NCI-H748 treated with DMSO at 0.1 percent for 48 hours (cell line): ENCODE measurements around the gene COLEC11.
"Not testable (repeated sequence)": the region's sequence is repeated elsewhere in the genome, so short reads cannot be mapped to it uniquely, and the experiment has no call there.

Experiments
- DNase-seq: peaks from one replicate; lab custom pipeline; 2025; lab: John Stamatoyannopoulos, UW

COLEC11 gene

DNA sequence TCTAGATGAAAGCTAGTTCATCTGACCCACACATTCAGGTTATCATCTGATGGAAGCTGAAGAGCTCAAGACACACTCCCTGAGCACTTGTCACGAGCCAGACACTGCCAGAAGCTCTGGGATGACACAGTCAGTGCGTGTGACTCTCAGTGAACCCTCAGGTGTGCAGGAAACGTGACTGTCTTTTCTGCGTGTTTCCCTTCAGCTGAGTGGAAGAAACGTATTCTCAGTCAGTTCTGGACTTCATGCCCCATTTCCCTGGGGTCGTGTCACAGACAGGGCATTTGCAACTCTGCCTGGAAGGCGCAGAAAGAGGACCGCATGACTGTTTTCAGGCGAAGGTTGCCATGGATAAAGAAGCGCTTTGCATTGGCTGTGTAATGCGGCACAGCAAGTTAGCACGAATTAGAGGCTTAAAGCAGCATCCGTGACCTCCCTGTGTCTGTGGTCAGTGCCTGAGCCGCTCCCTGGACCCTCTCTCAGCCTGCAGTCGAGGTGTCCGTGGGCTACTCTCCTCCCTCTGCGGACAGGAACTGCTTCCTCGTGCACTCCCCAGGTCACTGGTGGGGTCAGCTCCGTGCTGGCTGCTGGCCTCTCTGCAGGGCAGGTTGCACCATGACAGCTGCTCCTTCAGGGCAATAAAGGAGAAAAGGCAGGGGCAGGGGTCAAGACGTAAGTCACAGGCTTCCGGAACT, 59.8 kb downstream of the COLEC11 start:
- DNase-seq, result no peak

DNA sequence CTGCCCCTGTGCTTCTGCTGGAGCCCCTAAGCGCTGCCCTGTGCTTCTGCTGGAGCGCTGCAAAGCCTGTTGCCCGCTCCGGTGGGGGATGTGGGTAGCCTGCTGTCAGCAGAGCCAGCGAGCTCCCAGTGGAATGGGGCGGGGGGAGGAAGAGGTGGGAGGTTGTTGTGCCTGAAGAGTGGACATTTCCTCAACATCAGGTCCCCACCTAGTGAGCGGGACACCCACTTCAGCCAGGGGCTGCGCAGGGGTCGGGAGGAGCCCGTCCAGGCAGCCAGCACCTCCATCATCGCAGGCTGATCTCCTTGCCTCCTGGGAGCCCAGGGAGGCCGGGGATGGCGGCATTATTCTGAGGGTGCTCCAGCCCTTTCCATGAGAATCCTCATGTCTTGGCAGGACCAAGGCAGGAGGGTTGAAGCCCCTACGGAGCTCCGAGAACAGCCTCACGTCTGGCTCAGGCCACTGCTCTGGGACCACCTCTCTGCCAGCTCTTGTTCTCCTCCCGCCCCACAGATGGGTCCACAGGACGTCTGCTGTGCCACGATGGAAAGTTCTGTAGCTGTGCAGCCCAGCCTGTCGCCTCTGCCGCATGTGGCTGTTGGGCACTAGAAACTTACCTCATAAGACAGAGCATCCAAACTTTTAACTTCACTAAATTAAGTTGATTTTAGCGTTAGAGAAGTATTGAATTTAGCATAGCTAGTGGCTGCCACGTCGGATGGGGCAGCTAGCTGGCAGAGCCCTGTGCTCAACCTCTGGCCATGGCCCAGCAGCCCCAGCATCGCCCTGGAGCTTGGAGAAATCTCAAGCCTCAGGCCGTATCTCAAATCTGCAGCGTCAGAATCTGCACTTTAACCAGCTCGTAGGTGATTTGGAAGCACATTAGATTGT, 61.2 kb downstream of the COLEC11 start:
- no peak for DNase-seq

DNA sequence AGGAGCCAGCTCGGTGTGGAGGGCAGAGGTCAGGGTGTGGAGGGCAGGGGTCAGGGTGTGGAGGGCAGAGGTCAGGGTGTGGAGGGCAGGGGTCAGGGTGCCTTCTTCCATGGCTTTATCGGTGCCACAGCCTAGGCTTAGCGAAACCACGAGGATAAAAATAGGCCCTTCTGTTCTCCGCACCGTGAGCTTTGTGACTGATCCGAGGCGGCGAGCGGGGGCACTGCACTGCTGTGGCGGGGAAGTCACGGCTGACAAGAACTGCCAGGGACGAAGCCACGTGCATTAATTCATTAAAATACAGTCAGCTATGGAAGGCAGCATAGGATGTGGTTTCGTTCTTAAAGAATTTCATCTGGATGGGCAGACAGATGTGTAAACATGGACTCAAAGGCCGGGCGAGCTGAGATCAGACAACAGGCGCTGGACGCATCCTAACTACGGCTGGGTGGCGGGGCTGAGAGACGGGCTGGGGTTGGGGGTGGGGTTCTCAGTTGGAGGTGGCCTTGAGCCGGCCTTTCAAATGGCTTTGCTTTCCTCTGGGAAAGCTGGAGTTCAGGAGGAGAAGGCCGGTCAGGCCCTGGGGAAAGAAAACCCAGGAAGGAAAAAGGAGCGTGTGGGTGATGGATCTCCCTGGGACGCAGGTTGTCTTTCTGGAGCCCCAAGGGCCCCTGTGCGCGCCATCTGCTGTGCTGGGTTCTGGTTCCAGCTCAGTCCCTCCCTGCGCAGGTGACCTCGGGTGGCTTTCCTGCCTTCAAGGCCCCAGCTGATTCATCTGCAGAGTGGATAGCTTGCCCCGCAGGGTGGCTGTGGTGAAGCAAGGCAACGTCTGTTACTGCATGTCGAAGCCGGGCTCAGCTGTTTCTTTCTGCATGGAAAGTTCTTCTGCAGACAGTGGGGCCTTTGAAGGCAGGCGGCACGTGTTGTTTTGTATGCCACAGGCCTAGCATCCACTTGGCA, 62.1 kb downstream of the COLEC11 start:
- no peak for DNase-seq

DNA sequence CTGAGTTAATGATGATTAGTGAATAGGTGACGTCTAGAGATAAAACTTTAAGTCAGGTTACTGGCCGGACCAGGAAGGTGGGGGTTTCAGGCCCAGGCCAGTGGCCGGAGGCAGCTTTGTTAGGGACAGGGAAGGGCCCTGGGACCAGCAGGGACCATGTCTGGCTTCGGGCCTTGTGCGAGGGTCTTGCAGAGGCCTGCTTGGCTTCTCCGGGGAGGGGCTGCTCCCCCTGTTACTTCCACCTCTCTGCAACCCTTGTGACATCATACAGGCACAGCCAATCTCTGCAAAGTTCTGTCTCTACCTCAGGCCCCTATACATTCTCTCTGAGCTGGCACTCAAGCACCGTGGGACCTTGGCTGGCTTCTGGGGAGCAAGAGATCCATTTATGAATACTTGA, 63.0 kb downstream of the COLEC11 start, which contains the start of gene ALLC:
Gene ALLC, plus strand, starts transcription at position 320 of the 400 bp plus-strand sequence. CDS start 12,958 bp downstream, outside the sequence.
- no peak for DNase-seq

DNA sequence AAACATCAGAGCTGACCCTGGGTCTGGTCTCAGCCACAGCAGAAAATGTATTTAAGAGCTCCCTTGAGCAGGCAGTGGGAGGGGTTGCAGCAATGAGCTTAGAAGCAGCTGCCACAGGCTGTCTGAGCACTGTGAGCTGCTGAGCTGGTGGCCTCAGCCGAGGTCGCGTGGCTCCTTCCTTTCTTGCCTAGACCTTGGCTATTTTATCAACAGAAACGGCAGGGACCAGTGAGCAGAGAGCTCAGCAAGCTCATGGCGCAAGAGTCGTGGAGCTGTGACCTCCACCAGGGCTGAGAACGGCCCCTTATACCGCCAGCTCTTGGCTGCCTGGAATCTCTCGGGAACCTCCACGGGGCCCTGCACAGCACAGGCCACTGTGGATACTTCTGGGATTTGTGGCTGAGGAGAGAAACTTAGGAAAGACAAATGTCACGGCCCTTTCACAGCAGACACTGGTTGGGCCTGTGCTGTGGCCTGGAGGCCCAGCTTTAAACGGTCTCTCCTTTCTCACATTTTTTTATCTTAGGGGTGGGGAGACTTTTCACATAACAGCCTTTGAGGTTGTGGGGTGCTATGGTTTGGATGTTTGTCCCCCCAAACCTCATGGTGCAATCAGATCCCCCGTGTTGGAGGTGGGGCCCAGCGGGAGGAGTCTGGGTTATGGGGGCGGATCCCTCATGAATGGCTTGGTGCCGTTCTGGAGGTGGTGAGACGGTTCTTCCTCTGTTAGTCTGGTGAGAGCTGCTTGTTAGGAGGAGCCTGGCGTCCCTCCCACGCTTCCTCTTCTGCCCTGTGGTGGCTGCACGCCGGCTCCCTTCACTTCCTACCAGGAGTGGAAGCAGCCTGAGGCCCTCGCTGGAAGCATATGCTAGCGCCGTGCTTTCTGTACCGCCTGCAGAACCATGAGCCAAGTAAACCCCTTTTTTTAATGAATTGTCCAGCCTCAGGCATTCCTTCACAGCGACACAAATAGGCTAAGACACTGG, 64.8 kb downstream of the COLEC11 start:
- DNase-seq, result no peak

DNA sequence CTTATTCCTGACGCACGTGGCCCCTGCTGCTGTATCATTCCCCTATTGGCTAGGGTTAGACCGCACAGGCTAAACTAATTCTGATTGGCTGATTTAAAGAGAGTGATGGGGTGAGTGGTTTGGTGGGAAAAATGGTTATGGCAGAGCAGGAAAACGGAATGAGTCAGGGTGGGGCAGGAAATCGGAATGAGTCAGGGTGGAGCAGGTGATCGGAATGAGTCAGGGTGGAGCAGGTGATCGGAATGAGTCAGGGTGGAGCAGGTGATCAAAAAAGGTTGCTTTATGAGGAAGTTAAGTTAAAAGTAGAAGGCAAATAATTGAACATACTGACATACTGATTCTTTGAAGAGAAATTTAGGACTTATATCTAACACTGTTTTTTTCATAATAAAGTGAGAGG, 65.7 kb downstream of the COLEC11 start:
- not testable (repeated sequence) for DNase-seq

DNA sequence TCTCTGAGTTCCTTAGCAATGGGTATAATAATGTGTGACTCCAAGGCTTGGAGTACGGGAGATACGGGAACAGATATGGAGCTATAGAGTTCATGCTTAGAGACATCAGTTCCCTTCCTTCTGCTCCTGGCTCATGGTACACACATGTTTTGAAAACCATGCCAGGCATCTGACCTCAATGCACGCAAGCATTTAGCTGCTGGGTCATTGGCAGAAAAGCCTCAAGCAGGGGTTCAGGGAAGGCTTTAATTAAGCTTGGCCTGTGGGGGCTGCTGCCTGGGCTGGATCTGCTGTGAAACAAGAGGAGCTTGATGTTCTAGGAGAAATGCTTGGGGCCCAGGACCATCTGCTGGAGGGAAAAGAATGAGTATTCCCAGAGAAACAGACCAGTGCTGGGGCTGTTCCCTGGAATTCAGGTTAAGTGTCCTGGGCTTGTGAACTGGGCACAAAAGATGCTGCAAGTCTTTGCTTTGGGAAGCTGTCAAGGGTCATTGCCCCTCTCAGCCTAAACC, 66.3 kb downstream of the COLEC11 start:
- DNase-seq, result no peak

DNA sequence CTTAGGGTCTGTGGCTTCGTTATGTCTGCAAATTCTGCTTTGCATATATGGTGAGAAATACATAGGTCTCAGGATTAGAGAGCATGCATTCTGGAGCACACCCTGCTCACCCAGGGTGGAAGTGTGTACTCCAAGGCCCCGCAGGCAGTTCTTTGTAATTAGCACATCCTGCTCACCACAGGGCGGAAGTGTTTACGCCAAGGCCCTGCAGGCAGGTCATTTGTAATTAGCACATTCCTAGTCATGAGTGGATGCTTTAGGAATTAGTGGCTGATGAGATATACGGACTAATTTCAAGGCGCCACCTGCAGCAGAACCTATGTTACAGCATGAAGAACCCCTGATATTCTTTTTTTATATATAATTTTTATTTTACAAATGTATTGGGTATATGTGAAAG, 67.3 kb downstream of the COLEC11 start:
- no peak for DNase-seq

DNA sequence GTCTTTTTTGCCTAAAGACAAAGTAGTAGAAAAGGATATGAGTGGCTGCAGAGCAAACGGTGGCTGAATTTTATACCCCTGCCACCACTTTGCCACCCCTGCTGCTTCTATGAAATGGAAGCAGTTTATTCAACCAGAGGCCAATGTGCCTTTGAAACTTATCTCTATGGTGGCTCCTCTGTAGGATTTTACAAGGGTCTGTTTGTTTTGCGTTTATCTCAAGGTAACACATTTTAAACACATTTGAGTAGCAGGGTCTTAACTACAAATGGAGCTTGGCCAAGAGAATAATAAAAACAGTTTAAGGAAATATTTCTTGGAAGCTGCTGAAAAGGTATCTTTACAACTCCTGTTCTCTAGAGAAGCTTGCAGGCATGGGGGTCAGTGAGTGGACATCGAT, 69.2 kb downstream of the COLEC11 start:
- no peak for DNase-seq

DNA sequence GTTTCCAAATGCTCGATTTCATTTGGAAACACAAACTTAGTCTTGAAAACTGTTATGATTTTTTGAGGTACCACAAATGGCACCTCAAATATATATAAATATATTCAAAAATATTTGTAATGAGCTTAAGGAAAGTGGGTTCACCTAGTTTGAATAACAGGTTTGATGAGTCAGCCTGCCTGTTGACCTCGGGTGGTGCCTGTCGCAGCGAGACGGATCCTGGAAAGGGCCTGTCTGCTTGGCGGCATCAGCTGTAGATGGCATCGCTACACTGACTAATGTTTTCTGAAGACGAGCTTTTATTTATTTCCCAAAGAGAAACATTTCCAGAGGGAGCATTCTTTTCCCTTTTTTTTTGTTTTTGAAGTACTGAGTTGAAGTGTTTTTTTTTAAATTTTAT, 70.0 kb downstream of the COLEC11 start:
- no peak for DNase-seq

DNA sequence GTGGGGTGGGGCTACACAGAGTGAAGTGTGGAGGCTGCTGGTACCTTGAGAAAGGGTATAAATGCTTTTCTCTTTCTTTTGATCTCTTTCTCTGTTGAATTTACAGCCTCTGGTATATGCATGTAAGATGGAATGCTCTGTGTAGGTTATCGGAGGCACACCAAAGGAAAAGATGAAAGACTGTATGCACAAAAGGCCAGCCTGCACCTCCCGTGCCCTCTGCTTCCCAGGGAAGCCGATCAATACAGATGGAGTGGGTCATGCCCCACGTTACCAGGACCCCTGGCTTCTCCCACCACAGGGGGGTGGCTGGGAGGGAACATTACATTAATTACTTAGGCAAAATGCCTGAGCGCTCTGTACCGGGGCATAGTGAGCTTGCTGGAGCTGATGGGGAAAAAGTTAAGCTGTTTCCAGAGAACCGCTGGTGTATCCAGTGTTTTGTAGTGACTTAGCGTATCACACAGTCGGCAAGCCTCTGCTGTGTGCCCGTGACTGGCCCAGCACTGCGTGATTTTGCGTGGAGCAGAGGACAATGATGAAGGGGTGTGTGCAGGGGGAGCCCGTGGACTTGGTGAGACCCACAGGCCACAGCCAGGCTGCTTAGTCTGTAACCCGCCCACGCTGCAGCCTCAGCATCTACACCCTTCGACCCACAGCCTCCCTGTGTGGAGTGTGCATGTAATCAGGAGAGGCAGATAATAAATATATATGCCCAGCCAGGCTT, 71.1 kb downstream of the COLEC11 start:
- DNase-seq, result no peak

DNA sequence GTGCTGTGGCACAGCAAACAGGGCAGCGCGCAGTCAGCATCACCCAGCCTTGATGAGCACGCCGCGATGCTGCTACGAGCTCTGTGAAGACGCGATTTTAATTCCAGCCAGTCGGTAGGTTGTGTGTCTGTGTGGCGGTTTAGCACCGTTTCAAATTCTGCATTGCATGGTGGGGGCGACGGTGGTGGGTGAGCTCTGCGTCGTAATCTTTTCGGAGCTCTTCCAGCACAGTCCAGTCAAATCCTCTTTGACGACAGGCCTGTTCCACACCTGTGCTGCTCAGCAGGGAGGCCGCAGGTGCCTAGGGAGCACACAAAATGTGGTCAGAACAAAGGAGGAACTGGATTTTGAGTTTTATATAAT, 71.7 kb downstream of the COLEC11 start:
- DNase-seq, result no peak

DNA sequence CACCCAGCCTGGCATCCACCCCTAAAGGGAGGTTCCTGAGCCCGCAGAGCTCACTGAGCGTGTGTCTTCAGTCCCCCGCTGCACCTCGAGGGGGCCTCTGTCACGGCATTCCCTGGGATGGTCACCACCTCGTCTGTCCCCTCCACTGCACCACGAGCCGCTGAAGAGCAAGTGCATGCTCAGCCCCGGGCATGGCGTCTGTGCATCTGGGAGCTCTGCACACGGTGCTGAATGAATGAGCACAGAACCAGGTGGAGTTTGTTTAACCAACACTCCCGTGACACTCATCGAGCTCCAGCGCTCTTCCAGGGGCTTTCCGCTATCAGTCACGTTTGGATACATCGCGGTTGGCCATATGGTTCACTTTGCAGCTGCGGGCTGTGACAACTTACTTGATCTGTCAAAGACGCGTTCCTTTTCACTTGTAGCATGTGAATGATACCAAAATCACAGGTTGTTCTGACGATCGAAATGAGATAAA, 72.3 kb downstream of the COLEC11 start:
- DNase-seq, result no peak

DNA sequence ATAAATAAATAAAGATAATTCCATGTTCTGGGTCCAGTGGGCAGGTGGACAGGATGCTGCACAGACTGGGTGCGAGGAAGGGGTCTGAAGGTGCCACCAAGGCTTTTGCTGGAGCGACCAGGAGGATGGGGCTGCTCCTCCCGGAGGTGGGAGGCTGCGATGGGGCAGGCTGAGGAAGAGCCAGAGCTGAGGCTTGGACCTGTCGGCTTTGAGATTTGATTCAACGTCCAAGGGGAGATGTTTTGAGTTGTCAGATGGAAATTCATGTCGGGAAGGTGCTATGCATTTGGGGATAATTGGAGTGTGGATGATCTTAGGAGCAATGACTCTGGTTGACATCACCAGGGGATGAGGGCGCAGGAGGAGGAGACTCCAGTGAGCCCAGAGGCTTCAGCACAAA, 74.7 kb downstream of the COLEC11 start:
- no peak for DNase-seq

DNA sequence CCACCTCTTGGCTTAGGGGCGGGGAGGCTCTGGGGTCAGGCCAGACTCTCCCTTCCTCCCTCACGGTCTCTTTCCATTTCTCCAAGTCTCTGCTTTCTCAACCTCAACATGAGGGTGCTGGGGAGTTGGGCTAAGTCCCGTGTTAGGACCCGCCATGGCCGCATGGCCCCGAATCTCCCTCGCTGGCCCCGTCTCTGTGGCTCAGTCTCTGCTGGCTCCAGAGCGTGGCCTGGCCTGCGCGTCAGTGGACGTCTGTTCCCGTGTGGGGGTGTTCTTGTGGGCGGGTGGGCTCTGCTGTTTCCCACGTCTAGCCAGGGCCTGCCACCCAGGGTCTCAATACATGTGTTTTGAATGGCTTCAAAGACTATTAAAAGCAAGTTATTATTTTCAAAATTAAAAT, 75.5 kb downstream of the COLEC11 start:
- DNase-seq, result no peak

DNA sequence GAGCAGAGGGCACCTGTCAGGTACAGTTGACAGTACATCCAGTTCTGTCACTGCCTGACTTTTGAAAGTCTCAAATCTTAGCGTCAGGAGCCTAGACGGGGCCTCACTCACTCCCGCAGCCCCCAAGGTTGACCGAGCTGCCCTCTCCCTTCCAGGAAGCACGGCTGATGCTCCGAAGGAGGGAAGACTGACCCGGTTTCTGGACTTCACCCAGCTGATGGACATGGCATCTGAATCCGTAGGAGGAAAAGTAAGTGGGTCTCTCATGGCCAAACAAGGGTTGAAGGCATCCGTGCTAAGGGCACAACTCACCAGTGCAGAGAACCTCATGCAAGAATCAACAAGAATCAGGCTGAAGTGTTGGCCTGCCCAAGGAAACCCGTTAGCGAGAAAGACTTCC, 76.0 kb downstream of the COLEC11 start:
- no peak for DNase-seq

DNA sequence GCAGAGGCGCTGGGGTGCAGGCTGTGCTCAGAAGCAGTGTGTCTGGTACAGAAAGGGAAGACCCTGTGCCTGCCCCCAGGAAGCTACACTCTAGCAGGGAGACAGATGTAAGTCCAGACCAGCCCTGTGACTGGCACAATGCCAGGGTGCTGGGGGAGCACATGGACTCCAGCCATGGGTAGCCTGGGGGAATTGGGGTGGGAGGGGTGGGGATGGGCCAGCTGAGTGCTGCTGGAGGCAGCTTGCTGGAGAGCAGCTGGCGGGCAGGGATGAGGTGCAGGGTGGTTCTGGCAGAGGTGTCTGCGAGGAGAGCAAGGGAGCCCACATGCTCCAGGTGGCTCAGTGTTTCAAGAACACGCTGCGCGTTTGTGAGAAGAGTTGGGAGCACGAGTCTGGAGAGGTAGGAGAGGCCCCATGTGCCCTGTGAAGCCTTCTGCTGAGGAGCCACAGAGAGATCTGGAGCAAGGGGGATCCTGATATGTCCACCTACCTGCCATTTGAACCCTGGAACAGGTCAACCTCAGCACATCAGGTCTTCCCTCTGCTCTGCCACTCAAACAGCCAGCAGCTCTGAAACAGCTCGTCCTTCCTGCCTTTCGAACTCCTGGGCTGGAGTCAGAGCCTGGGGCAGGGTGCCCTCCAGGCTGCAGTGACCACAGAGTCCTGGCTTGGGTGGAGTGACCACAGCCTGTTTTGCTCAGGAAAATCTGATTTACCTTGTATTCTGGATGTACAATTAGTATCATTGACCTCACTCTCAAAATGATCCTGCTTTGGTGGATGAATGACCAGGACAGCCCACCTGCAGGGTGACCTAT, 78.2 kb downstream of the COLEC11 start:
- DNase-seq, result no peak

DNA sequence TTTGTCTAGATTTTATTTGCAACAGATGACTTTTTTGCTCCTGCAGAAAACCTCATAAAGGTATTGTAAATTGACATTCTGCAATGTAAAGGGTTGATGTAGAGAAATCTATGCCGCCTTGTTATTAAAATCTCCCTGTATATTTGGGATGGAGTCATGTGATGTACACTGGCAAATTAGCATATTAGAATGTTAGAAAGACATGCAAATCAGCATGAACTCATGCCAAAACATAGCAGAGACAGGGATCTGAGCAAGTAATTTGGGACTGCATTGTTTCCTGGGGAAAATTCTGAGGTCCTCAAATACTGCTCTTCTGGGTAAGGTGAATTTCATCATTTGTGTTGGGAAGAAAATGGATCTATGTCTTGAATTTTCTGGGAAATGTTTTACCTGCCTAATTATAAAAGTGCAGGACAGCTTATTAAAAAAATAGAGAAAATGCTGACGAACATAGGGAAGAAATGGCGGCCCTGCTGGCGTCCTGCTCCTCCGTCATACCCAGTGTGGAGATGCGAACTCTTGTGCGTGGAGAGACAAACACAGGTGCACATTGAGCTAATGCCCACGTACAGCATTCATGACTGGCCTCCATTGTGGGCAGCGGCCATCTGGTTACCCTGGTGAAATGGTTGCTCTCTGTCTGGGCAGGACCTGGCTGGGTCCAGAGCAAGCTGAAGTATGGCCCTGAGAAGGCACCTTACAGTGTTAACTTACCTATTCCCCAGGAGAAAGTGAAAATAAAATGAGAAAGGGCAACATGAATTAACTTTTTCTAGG, 79.3 kb downstream of the COLEC11 start:
- no peak for DNase-seq
